NCI-H345 treated with DMSO at 0.1 percent for 48 hours (cell line): ENCODE data around the gene STX5.
"Not testable (repeated sequence)": the region's sequence is repeated elsewhere in the genome, so short reads cannot be mapped to it uniquely, and the experiment has no call there.

Source experiments
- DNase-seq: peaks from one replicate; lab custom pipeline; 2025; ENCODE audit not compliant: unreplicated experiment; lab: John Stamatoyannopoulos, UW

The STX5 gene, protein sequence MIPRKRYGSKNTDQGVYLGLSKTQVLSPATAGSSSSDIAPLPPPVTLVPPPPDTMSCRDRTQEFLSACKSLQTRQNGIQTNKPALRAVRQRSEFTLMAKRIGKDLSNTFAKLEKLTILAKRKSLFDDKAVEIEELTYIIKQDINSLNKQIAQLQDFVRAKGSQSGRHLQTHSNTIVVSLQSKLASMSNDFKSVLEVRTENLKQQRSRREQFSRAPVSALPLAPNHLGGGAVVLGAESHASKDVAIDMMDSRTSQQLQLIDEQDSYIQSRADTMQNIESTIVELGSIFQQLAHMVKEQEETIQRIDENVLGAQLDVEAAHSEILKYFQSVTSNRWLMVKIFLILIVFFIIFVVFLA

DNA sequence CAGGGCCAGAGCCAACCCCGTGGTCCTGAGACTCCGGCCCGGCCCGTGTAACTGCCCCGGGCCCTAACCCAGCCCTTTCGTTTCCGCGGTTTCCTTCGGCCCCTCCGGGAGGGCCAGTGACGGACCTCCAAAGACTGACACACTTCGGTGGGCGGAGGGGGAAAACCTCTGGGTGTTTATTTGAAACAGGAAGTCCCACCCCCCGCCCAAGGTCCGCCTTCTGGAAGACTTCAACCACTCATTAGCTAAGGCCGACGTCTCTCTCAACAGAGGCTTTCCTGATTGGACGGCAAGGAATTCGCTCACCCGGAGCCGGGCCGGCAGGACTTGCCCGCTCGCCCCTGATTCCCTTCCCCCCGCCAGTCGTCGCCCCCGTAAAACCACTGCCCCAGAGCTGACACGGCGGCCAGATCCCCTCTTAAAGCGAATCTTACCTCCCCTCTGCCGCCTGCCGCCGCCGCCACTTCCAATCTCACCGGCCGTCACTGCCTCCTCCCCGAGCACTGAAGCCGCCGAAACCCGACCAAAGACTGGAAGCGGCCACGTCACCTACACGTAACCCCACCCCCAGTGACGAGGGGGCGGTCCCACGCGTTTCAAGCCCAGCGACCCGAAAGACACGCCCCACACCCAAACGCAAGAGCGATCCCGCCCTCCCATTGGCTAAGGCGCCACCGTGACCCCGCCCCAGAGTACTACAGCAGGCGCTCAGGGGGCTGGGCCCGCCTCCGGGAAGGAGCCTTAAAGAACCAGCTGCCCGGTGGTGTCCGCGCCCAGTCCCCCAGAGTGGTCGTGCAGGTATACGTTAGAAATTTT is at the start of gene STX5:
STX5 (minus strand) TSS at position 532 of the 816 bp plus-strand sequence. CDS start 808 bp downstream, outside the sequence.
- DNase-seq: peak; percentile 95

GRCh38 chr11:62880803-62881578 is 49.1 kb upstream of the STX5 start, which contains the start of gene SLC3A2:
Gene SLC3A2 (plus strand): TSS chr11:62880896. CDS start chr11:62881024, 128 bp downstream.
- peak; percentile 79 for DNase-seq

GRCh38 chr11:62880231-62880802 is 48.5 kb upstream of the STX5 start:
- DNase-seq: no peak

- DNase-seq: no peak
These were observed 47.6 kb upstream of the STX5 start for GRCh38 chr11:62879235-62879978.

DNA sequence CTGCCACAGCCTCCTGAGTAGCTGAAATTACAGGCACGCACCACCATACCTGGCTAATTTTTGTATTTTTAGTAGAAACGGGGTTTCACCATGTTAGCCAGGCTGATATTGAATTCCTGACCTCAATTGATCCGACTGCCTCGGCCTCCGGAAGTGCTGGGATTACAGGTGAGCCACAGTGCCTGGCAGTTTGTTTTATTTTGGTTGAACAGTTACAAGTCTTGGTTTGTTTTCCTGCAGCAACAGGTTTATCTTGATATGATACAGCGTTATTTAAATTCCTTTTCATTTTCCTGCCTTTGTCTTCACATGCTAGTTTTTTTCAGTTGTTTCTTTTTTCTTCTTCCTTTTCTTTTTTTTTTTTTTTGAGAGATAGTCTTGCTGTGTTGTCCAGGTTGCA is 44.9 kb upstream of the STX5 start:
- no peak for DNase-seq

- DNase-seq: no peak
These were observed 44.0 kb upstream of the STX5 start for GRCh38 chr11:62875698-62876478.

DNA sequence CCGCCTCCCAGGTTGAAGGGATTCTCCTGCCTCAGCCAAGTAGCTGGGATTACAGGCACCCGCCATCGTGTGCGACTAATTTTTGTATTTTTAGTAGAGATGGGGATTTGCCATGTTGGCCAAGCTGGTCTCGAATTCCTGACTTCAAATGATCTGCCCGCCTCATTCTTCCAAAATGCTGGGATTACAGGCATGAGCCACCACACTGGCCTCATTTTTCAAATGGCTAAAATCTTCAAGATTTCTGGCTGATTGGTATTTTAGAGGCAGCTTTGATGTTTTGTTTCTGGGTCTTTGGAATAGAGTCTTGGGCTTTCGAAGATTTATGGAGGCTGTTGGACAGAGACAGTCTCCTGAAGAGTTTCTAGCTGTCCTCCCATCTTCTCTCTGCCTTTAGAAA is 43.0 kb upstream of the STX5 start:
- DNase-seq: no peak

GRCh38 chr11:62865635-62866034 is 33.8 kb upstream of the STX5 start:
- no peak for DNase-seq

DNA sequence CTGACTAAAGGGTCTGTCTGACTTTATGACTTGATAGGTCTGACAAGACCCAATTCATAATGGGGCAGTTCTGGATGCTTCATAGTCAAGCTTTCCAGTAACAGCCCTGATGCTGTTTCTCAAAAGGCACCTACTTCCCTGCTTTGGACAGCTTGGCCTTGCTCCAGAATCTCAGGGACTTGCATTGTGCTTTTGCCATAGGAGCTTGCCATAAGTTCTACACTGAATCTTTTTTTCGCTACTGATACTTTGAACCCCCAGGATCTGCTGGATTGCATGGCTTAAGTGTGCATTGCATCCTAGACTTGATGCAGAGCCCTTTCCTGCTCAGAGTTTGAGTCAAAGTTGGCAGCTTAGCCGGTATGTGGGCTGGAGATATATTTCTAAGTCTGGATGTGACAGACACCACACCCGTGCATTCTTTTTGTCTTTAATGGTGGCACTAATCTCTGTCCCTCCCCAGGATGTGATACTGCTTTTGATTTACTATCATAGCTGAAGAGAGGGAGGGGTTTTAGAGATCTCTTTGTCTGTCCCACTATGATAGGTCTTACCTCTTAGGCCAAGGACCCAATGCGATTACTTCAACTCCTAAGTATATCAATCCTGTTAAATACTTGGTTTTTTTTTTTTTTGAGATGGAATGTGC is 32.0 kb upstream of the STX5 start:
- no peak for DNase-seq

GRCh38 chr11:62861564-62862192 is 29.8 kb upstream of the STX5 start:
- not testable (repeated sequence) for DNase-seq

- no peak for DNase-seq
These were observed 29.1 kb upstream of the STX5 start for GRCh38 chr11:62860835-62861563.

GRCh38 chr11:62859281-62859703 is 27.4 kb upstream of the STX5 start:
- not testable (repeated sequence) for DNase-seq

DNA sequence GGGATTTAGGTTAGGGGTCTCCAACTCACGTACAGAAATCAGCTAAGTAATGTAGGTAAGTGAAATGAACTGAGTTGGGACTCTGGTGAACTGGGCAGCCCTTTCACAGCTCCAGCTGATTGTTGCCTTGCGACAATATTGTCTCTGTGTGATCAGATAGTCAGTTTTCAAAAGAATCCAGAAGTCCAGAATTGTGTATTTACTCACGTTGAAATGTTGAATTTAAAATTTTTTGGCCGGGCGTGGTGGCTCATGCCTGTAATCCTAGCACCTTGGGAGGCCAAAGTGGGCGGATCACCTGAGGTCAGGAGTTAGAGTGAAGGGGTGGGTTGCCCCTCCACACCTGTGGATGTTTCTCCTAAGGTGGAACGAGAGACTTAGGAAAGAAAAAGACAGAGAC is 26.4 kb upstream of the STX5 start:
- DNase-seq: no peak

DNA sequence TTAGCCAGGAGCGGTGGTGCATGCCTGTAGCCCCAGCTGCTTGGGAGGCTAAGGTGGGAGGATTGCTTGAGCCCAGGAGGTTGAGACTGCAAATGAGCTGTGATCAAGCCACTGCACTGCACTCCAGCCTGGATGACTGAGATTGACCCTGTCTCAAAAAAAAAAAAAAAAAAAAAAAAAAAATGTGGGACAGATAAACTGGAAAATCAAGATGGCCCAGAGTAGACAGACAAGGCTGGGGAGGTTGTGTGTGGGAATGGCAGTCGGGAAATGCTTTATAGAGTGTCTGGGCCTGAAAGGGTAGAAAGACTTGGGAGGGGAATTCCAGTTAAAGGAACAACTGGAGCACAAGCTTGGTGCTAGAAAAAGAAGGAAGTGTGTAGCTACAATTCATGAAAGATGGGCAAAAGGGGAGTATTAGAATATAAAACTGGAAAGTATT is 25.7 kb upstream of the STX5 start:
- DNase-seq: no peak

DNA sequence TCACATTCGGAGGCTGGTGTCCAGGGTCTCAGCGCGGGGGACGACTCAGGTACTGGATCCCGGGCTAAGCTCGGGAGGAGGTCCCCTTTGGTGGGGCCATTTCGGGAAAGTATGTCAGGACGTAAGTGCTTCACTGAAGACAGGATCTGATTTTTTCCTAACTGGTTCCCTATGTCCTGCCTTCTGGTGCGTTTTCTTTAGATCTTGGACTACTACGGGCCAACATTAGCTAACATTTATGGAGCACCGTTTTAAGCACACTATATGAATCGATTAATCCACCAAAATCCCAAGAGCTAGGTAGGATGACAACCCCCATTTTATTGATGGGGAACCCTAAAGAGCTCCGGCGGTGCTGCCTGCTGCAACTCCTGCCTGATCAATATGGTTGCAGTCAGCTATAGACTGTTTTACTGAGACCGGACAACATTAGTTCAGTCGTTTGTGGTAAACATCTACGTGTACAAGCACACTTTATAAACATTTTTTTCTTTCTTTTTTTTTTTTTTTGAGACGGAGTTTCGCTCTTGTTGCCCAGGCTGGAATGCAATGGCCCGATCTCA is 24.6 kb upstream of the STX5 start:
- no peak for DNase-seq

- DNase-seq: peak; percentile 95
These were observed 23.9 kb upstream of the STX5 start for GRCh38 chr11:62855571-62856332.
